ENCODE results near the gene PCTP.

GRCh38 chr17:55722016-55722736, 28.7 kb upstream of the PCTP start:
- TF ChIP-seq CTCF (IDR thresholded peaks at IDR 0.05), result no peak
- no peak for TF ChIP-seq POLR2A (IDR thresholded peaks at IDR 0.05)

Data from lower leg skin (tissue), 3 donors.